MCF 10A (cell line): ENCODE results near the gene SHISA6. TPM values are rescaled to one million over a fixed set of nuclear protein-coding genes. Genes with fewer than 3 reads are reported as not detected.

ENCODE experiments used
- BruUV-seq: library from RNA; stranded (reverse); fragments of 400-500 nt; replicated peaks from 2 replicates; lab custom pipeline; 2021; lab: Mats Ljungman, UMichigan
- CTCF ChIA-PET: fragments of 300-600 bp; sonication (Branson Sonifier 250); formaldehyde crosslinking; extraction: SDS; loops from one replicate; lab custom pipeline; 2021; ENCODE audit warnings: antibody characterized with exemption, inconsistent platforms; lab: Yijun Ruan, JAX
- POLR2A ChIA-PET: fragments of 300-600, 350-650 bp; sonication (Branson Sonifier 250); formaldehyde crosslinking; extraction: SDS; loops from one replicate; lab custom pipeline; 2020; ENCODE audit warnings: antibody characterized with exemption, inconsistent platforms; lab: Yijun Ruan, JAX
- DNase-seq: peaks from one replicate; pipeline ENCODE4 v3.0.0-alpha.2; 2018; ENCODE audit not compliant: unreplicated experiment
- H3K27ac Mint-ChIP-seq: one replicate; pipeline ENCODE4 v1.8.0; 2022; ENCODE audit warnings: mild to moderate bottlenecking, low read depth, mixed read lengths; ENCODE audit not compliant: unreplicated experiment
- H3K27me3 Mint-ChIP-seq: one replicate; pipeline ENCODE4 v1.8.0; 2022; ENCODE audit warnings: mixed read lengths; ENCODE audit not compliant: insufficient read depth, unreplicated experiment
- H3K36me3 Mint-ChIP-seq: one replicate; pipeline ENCODE4 v1.8.0; 2022; ENCODE audit warnings: mild to moderate bottlenecking, moderate library complexity, mixed read lengths; ENCODE audit not compliant: insufficient read depth, unreplicated experiment
- H3K4me1 Mint-ChIP-seq: one replicate; pipeline ENCODE4 v1.8.0; 2022; ENCODE audit warnings: mixed read lengths; ENCODE audit not compliant: insufficient read depth, unreplicated experiment
- H3K4me3 Mint-ChIP-seq: one replicate; pipeline ENCODE4 v1.8.0; 2022; ENCODE audit warnings: mild to moderate bottlenecking, moderate library complexity, mixed read lengths; ENCODE audit not compliant: unreplicated experiment
- H3K9me3 Mint-ChIP-seq: one replicate; pipeline ENCODE4 v1.8.0; 2022; ENCODE audit warnings: mixed read lengths; ENCODE audit not compliant: unreplicated experiment
- intact Hi-C: fragments of 100-400 bp; cut with micrococcal nuclease; formaldehyde crosslinking; loops from 2 replicates; pipeline ENCODE4 v1.14.1; 2022
- total RNA-seq: library from RNA; stranded (reverse); gene quantifications from 2 replicates; pipeline ENCODE4 v1.2.3, GENCODE V29; 2022
- TF ChIP-seq, protein P1 (sequence below): fragments of 200-600 bp; IDR thresholded peaks from one replicate; pipeline ENCODE4 v1.8.0; 2022; ENCODE audit warnings: antibody characterized with exemption, mild to moderate bottlenecking; ENCODE audit not compliant: unreplicated experiment

SHISA6 gene
- total RNA-seq, 1 experiment from 2014 or later: not detected

DNA sequence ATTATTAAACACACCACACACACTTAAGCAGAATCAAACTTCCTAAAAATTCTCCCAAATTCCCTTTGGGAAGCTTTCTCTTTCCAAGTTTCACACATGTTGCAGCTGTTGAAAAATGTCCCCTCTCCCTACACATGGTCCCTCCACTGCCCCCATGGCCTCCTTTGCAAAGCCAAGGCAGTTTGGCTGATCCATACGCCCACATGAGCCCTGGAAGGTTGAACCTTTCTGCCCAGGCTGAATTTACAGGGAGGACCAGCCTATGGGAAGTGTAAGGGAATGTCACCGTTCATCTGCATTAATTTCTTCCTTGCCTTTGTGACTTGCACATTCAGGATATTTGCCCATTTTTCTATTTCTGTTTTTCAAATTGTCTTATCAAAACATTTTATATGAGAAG, 31.1 kb upstream of the SHISA6 start:
- TF ChIP-seq, protein P1, sequence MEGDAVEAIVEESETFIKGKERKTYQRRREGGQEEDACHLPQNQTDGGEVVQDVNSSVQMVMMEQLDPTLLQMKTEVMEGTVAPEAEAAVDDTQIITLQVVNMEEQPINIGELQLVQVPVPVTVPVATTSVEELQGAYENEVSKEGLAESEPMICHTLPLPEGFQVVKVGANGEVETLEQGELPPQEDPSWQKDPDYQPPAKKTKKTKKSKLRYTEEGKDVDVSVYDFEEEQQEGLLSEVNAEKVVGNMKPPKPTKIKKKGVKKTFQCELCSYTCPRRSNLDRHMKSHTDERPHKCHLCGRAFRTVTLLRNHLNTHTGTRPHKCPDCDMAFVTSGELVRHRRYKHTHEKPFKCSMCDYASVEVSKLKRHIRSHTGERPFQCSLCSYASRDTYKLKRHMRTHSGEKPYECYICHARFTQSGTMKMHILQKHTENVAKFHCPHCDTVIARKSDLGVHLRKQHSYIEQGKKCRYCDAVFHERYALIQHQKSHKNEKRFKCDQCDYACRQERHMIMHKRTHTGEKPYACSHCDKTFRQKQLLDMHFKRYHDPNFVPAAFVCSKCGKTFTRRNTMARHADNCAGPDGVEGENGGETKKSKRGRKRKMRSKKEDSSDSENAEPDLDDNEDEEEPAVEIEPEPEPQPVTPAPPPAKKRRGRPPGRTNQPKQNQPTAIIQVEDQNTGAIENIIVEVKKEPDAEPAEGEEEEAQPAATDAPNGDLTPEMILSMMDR: no peak
- CTCF ChIA-PET: interaction anchor here (0.7 kb wide), 1 partner anchor 670 kb away, joined by 3 read pairs; no protein-coding TSS in a partner anchor
- POLR2A ChIA-PET: no interaction called here
- DNase-seq: no peak
- peaks cover 14% of the 10 kb centered on the region for H3K9me3 Mint-ChIP-seq
- no peaks in the 10 kb centered on the region for H3K4me1 Mint-ChIP-seq
- no TSS peak for BruUV-seq
- H3K36me3 Mint-ChIP-seq: no peaks in the 10 kb centered on the region
- no peak overlapping the region for H3K27ac Mint-ChIP-seq
- intact Hi-C loops: no loop called here
- no peaks in the 10 kb centered on the region for H3K27me3 Mint-ChIP-seq
- H3K4me3 Mint-ChIP-seq: no peak overlapping the region

DNA sequence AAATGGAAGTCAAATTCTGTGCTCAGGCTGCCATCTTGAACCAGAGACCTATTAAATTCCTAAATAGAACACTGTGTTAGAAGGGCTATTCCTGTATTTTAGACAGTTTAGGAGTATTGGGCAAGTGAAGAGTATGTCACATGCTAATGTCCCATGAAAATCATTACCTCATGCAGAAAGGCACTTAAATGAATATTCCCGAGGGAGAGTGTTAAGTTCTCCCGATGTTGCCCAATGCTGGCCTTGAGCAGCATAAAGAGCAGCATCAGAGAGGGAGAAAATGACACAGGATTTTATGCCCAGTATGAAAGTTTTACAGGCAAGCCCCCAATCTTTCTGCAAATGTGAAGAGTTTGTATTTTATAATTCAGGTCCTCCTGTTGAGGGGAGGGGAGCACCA, 28.2 kb upstream of the SHISA6 start:
- DNase-seq: no peak
- ChIA-PET CTCF (no interaction called here), POLR2A (no interaction called here)
- BruUV-seq: no TSS peak
- Mint-ChIP-seq H3K9me3 (peaks cover 14% of the 10 kb centered on the region), H3K4me1 (no peaks in the 10 kb centered on the region), H3K27me3 (no peaks in the 10 kb centered on the region), H3K4me3 (no peak overlapping the region), H3K36me3 (no peaks in the 10 kb centered on the region), H3K27ac (no peak overlapping the region)
- TF ChIP-seq, protein P1: no peak
- intact Hi-C loops: no loop called here

DNA sequence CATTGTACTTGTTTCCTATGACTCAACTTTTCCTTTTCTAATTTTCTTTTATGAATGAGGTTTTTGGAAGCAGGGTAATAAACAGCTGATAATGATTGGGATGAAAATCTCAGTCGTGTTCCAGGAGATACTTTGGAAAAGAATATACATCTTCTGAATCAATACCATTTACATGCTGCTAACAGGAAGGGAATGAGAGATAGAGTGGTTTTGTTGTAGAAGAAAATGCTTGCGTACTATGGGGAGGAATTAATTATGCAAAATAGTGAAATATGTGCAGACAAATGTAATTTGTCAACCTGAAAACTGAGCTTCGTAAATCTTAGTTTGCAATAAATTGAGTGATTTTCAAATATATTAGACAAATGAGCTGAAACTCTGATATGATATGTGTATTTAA, 24.0 kb upstream of the SHISA6 start:
- Mint-ChIP-seq H3K27ac (no peak overlapping the region), H3K9me3 (no peaks in the 10 kb centered on the region), H3K27me3 (no peaks in the 10 kb centered on the region), H3K36me3 (no peaks in the 10 kb centered on the region), H3K4me1 (no peaks in the 10 kb centered on the region), H3K4me3 (no peak overlapping the region)
- TF ChIP-seq, protein P1: no peak
- POLR2A ChIA-PET: no interaction called here
- DNase-seq: no peak
- CTCF ChIA-PET: interaction anchor here (1.0 to 1.1 kb wide), 2 partner anchors 16 to 72 kb away, joined by 4 to 5 read pairs; no protein-coding TSS in a partner anchor
- intact Hi-C loops: no loop called here
- no TSS peak for BruUV-seq

- H3K36me3 Mint-ChIP-seq: no peaks in the 10 kb centered on the region
- CTCF ChIA-PET: interaction anchor here (0.7 kb wide), 1 partner anchor 76 kb away, joined by 3 read pairs; no protein-coding TSS in a partner anchor
- no peaks in the 10 kb centered on the region for H3K27me3 Mint-ChIP-seq
- DNase-seq: no peak
- no peaks in the 10 kb centered on the region for H3K9me3 Mint-ChIP-seq
- no peak overlapping the region for H3K27ac Mint-ChIP-seq
- TF ChIP-seq, protein P1: no peak
- H3K4me1 Mint-ChIP-seq: no peaks in the 10 kb centered on the region
- H3K4me3 Mint-ChIP-seq: no peak overlapping the region
- no TSS peak for BruUV-seq
- POLR2A ChIA-PET: no interaction called here
- intact Hi-C loops: no loop called here
Observed at GRCh38 chr17:11221196-11221595, 19.8 kb upstream of the SHISA6 start.
